ENCODE measurements around the gene RGS8. TPM values are rescaled to one million over a fixed set of nuclear protein-coding genes. Genes with fewer than 3 reads are reported as not detected.

The RGS8 gene
- total and polyA plus RNA-seq, 2 experiments from 2014 or later: not detected

DNA sequence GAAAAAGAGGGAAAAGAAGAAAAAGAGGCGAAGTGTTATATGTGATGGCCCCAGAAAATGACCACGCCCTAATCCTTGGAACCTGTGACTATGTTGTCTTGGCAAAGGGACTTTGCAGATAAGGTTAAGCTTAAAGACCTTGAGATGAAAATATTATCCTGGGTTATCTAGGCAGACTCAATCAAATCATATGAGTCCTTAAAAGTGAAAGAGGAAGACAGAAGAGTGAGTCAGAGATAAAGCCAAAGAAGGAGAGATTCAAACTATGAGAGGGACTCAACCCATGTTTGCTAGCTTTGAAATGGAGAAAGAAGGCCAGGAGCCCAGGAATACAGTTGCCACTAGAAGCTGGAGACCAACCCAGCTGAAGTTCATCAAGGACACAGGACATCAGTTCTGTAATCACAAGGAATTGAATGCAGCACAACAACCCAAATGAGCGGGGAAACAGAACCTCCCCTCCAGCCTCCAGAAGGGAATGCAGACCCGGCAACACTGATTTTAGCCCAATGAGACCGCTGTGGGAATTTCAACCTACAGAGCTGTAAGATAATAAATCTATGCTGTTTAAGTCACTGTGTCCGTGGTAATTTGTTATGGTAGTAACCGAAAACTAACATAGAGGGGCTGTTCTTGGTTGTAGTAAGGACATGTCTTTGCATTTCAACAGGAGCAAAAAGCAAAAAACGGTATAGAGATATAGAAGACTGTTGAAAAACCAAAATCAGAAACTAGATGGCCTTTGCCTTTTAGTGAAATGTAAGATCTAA, 4.2 kb upstream of the RGS8 start:
- Histone ChIP-seq H3F3A (ENCODE audit: insufficient read depth) (no peaks in the 10 kb centered on the region), H3K4me2 (ENCODE audit: unreplicated experiment) (no peak overlapping the region), H3K79me2 (ENCODE audit: insufficient read depth) (no peaks in the 10 kb centered on the region), H3K36me3 (ENCODE audit: low read depth) (no peaks in the 10 kb centered on the region), H3K9ac (no peak overlapping the region), H3K4me1 (ENCODE audit: insufficient read depth) (no peaks in the 10 kb centered on the region), H3K4me3 (no peak overlapping the region), H2AFZ (no peak overlapping the region), H3K9me3 (ENCODE audit: low read depth) (no peaks in the 10 kb centered on the region), H3K9me2 (ENCODE audit: insufficient read depth) (no peaks in the 10 kb centered on the region), H4K20me1 (ENCODE audit: insufficient read depth) (no peaks in the 10 kb centered on the region), H3K27ac (no peak overlapping the region), H3K27me3 (replicated peaks; ENCODE audit: insufficient read depth) (peaks cover 4% of the 10 kb centered on the region)
- TF ChIP-seq EZH2phosphoT487 (IDR thresholded peaks at IDR 0.05; ENCODE audit: insufficient read depth, low read depth) (no peak), EZH2 (IDR thresholded peaks at IDR 0.05; ENCODE audit: insufficient read depth, poor library complexity, severe bottlenecking) (no peak)
- in situ Hi-C loops (cut with MboI): no loop called here
- 57 to 67% methylated on average over 8 of the region's 8 CpGs for WGBS, 2 experiments (ENCODE audit: low coverage in 1 of 2, low lambda C conversion rate in 2 of 2, missing lambda C conversion rate in 2 of 2)
- DNase-seq: no peak

DNA sequence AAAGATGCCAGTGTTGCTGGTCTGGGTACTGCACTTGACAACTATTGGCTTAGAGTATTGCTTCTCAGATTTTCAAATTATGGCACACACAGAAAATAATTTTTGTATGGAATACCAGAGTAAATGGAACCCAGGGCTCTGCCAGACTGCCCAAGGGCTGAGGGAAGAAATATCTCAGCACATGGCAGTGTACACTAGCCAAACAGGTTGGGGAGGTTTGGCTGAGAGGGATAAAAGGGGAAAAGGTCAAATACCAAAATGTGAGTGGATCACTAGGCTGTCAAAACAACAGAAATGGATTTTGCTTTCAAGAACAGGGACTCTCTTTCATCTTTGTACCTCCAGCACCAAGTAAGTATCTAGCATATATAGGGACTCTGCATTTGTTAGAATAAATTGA, 3.0 kb upstream of the RGS8 start:
- no peaks in the 10 kb centered on the region for H3K9me2 ChIP-seq (ENCODE audit: insufficient read depth)
- no peak for DNase-seq
- H3K9me3 ChIP-seq (ENCODE audit: low read depth): no peaks in the 10 kb centered on the region
- no peaks in the 10 kb centered on the region for H3F3A ChIP-seq (ENCODE audit: insufficient read depth)
- H3K4me3 ChIP-seq: no peak overlapping the region
- H3K27ac ChIP-seq: no peak overlapping the region
- H3K36me3 ChIP-seq (ENCODE audit: low read depth): no peaks in the 10 kb centered on the region
- no peak overlapping the region for H3K9ac ChIP-seq
- in situ Hi-C loops (cut with MboI): no loop called here
- peaks cover 15% of the 10 kb centered on the region for H3K27me3 ChIP-seq (replicated peaks; ENCODE audit: insufficient read depth)
- no peak overlapping the region for H2AFZ ChIP-seq
- no peak overlapping the region for H3K4me2 ChIP-seq (ENCODE audit: unreplicated experiment)
- TF ChIP-seq EZH2phosphoT487 (IDR thresholded peaks at IDR 0.05; ENCODE audit: insufficient read depth, low read depth): no peak
- TF ChIP-seq EZH2 (IDR thresholded peaks at IDR 0.05; ENCODE audit: insufficient read depth, poor library complexity, severe bottlenecking): no peak
- H3K79me2 ChIP-seq (ENCODE audit: insufficient read depth): no peaks in the 10 kb centered on the region
- H3K4me1 ChIP-seq (ENCODE audit: insufficient read depth): no peaks in the 10 kb centered on the region
- H4K20me1 ChIP-seq (ENCODE audit: insufficient read depth): no peaks in the 10 kb centered on the region

DNA sequence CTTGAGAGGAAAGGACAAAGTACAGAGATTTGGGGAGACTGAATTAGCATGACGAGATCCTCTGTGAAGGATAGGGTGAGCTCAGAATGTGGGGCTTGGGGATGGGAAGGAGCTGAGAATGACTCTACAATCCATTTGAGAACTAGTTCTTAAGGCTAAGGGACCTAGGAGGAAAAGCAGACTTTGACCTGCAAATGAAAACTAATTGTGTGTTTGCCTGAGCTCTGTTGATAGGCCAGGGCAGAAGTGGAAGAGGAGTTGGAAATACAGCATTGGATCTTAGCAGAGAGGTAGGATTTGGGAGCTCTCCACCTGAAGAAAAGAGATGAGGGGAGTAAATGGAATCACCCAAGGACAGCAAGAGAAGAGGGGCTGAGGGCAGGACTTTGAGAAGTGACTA, 2.1 kb upstream of the RGS8 start:
- Histone ChIP-seq H3K79me2 (ENCODE audit: insufficient read depth) (no peaks in the 10 kb centered on the region), H3K4me2 (ENCODE audit: unreplicated experiment) (no peak overlapping the region), H3K4me3 (no peak overlapping the region), H4K20me1 (ENCODE audit: insufficient read depth) (no peaks in the 10 kb centered on the region), H3K4me1 (ENCODE audit: insufficient read depth) (no peaks in the 10 kb centered on the region), H3K9me2 (ENCODE audit: insufficient read depth) (no peaks in the 10 kb centered on the region), H3K27me3 (replicated peaks; ENCODE audit: insufficient read depth) (peaks cover 15% of the 10 kb centered on the region), H3K9me3 (ENCODE audit: low read depth) (no peaks in the 10 kb centered on the region), H3K9ac (no peak overlapping the region), H3K27ac (no peak overlapping the region), H2AFZ (no peak overlapping the region), H3K36me3 (ENCODE audit: low read depth) (no peaks in the 10 kb centered on the region), H3F3A (ENCODE audit: insufficient read depth) (no peaks in the 10 kb centered on the region)
- DNase-seq: no peak
- in situ Hi-C loops (cut with MboI): no loop called here
- TF ChIP-seq EZH2 (IDR thresholded peaks at IDR 0.05; ENCODE audit: insufficient read depth, poor library complexity, severe bottlenecking) (no peak), EZH2phosphoT487 (IDR thresholded peaks at IDR 0.05; ENCODE audit: insufficient read depth, low read depth) (no peak)
- WGBS, 2 experiments (ENCODE audit: low coverage in 1 of 2, low lambda C conversion rate in 2 of 2, missing lambda C conversion rate in 2 of 2): 68 to 72% methylated on average over 1 of the region's 1 CpG

DNA sequence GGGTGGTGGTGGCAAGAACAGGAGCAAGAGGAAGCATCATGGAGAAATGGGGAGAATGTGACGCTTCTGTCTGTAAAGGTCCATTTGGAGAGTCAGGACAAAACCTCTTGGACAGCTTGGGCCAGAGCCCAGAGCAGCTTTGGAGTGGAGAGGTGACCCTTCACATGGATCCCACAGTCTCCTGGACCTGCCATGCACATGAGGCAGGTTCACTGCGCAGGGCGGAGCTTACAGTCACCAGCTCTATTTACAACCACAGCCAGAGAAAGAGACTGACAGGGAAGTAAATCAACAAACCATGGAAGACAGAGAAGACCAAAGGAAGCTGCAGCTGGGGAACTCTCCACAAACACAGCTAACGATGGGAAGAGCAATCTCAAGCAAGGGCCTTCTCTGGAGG, 828 bp upstream of the RGS8 start:
- in situ Hi-C loops (cut with MboI): no loop called here
- TF ChIP-seq EZH2 (IDR thresholded peaks at IDR 0.05; ENCODE audit: insufficient read depth, poor library complexity, severe bottlenecking): no peak
- no peak for TF ChIP-seq EZH2phosphoT487 (IDR thresholded peaks at IDR 0.05; ENCODE audit: insufficient read depth, low read depth)
- no peak overlapping the region for H3K4me2 ChIP-seq (ENCODE audit: unreplicated experiment)
- peaks cover 15% of the 10 kb centered on the region for H3K27me3 ChIP-seq (replicated peaks; ENCODE audit: insufficient read depth)
- no peak overlapping the region for H3K9ac ChIP-seq
- no peaks in the 10 kb centered on the region for H3K79me2 ChIP-seq (ENCODE audit: insufficient read depth)
- no peaks in the 10 kb centered on the region for H3K9me3 ChIP-seq (ENCODE audit: low read depth)
- H3K9me2 ChIP-seq (ENCODE audit: insufficient read depth): no peaks in the 10 kb centered on the region
- WGBS, 2 experiments (ENCODE audit: low coverage in 1 of 2, low lambda C conversion rate in 2 of 2, missing lambda C conversion rate in 2 of 2): 61 to 68% methylated on average over 4 of the region's 4 CpGs
- H3K36me3 ChIP-seq (ENCODE audit: low read depth): no peaks in the 10 kb centered on the region
- no peak overlapping the region for H3K27ac ChIP-seq
- H2AFZ ChIP-seq: no peak overlapping the region
- H3K4me3 ChIP-seq: no peak overlapping the region
- H3K4me1 ChIP-seq (ENCODE audit: insufficient read depth): no peaks in the 10 kb centered on the region
- no peaks in the 10 kb centered on the region for H3F3A ChIP-seq (ENCODE audit: insufficient read depth)
- no peak for DNase-seq
- H4K20me1 ChIP-seq (ENCODE audit: insufficient read depth): no peaks in the 10 kb centered on the region
